SK-N-SH (cell line): ENCODE data around the gene PFKFB1. TPM values are rescaled to one million over a fixed set of nuclear protein-coding genes. Genes with fewer than 3 reads are reported as not detected.
A peak's percentile ranks its signal among the peaks of the same experiment; 100 is the strongest.

Experiments
- CTCF ChIA-PET: fragments of 300-600, 350-600 bp; formaldehyde crosslinking; extraction: SDS; loops from one replicate; lab custom pipeline; 2021; lab: Yijun Ruan, JAX
- POLR2A ChIA-PET: fragments of 350-600 bp; sonication (Branson Sonifier 250); formaldehyde crosslinking; extraction: SDS; loops from one replicate; lab custom pipeline; 2020; ENCODE audit warnings: antibody characterized with exemption, inconsistent platforms; lab: Yijun Ruan, JAX
- DNase-seq: peaks from one replicate; pipeline ENCODE4 v3.0.0; 2012
- H2AFZ ChIP-seq: fragments of 200-600 bp; sonication (generic); 2 replicates; pipeline ENCODE4 v1.8.1; 2016; ENCODE audit warnings: antibody characterized with exemption, mild to moderate bottlenecking, low read depth
- H3F3A ChIP-seq: fragments of 200-600 bp; sonication (generic); replicated peaks from 2 replicates; pipeline ENCODE3; 2016; ENCODE audit warnings: antibody characterized with exemption, mild to moderate bottlenecking; ENCODE audit not compliant: insufficient read depth
- H3K27ac ChIP-seq, 2 experiments: fragments of 200-500 bp in 1 of 2; fragments of 200-600 bp in 1 of 2; sonication (Bioruptor generic) in 1 of 2; sonication (generic), shearing (Covaris generic) in 1 of 2; 2 replicates each; pipeline versions ENCODE4 v1.5.1 to v1.6.1; 2014 to 2016; ENCODE audit warnings: low read depth in 2 of 2, inconsistent platforms in 1 of 2, low read length in 1 of 2, mild to moderate bottlenecking in 1 of 2, mixed read lengths in 1 of 2
- H3K27me3 ChIP-seq: fragments of 200-600 bp; sonication (generic), shearing (Covaris generic); 2 replicates; pipeline ENCODE4 v1.6.1; 2016; ENCODE audit warnings: mixed run types; ENCODE audit not compliant: insufficient read depth
- H3K36me3 ChIP-seq, 2 experiments: fragments of 200-500 bp in 1 of 2; fragments of 200-600 bp in 1 of 2; sonication (Bioruptor generic) in 1 of 2; sonication (generic) in 1 of 2; replicated peaks in 1 of 2; 2 replicates each; pipeline versions ENCODE3 to v1.5.1; 2014 to 2016; ENCODE audit warnings: low read length in 1 of 2, mild to moderate bottlenecking in 1 of 2; ENCODE audit not compliant: insufficient read depth in 2 of 2, control insufficient read depth in 1 of 2
- H3K4me1 ChIP-seq, 2 experiments: fragments of 200-500 bp in 1 of 2; fragments of 200-600 bp in 1 of 2; sonication (Bioruptor generic) in 1 of 2; sonication (generic), shearing (Covaris generic) in 1 of 2; 2 replicates each; pipeline versions ENCODE4 v1.5.1 to v1.6.1; 2014 to 2016; ENCODE audit warnings: low read depth in 1 of 2, low read length in 1 of 2, mixed run types in 1 of 2; ENCODE audit not compliant: insufficient read depth in 2 of 2, control insufficient read depth in 1 of 2
- H3K4me2 ChIP-seq: fragments of 200-600 bp; sonication (generic), shearing (Covaris generic); 2 replicates; pipeline ENCODE4 v1.6.1; 2017; ENCODE audit warnings: mixed run types
- H3K4me3 ChIP-seq, 2 experiments: fragments of 200-500 bp in 1 of 2; fragments of 200-600 bp in 1 of 2; sonication (Bioruptor generic) in 1 of 2; sonication (generic), shearing (Covaris generic) in 1 of 2; 2 replicates each; pipeline versions ENCODE4 v1.5.1 to v1.8.1; 2014 to 2016; ENCODE audit warnings: low read depth in 2 of 2, inconsistent platforms in 1 of 2, low read length in 1 of 2, mild to moderate bottlenecking in 1 of 2, mixed read lengths in 1 of 2, moderate library complexity in 1 of 2
- H3K79me2 ChIP-seq: fragments of 200-600 bp; sonication (generic); 2 replicates; pipeline ENCODE4 v1.8.1; 2017; ENCODE audit warnings: mild to moderate bottlenecking; ENCODE audit not compliant: insufficient read depth
- H3K9ac ChIP-seq: fragments of 200-600 bp; sonication (generic); 2 replicates; pipeline ENCODE4 v1.6.1; 2017; ENCODE audit warnings: mixed run types
- H3K9me2 ChIP-seq: fragments of 200-600 bp; sonication (generic); 2 replicates; pipeline ENCODE4 v1.6.1; 2017; ENCODE audit warnings: mixed run types
- H3K9me3 ChIP-seq: fragments of 200-600 bp; sonication (generic); 2 replicates; pipeline ENCODE4 v1.6.1; 2017; ENCODE audit warnings: mixed run types, mild to moderate bottlenecking, moderate library complexity
- H4K20me1 ChIP-seq: fragments of 200-600 bp; sonication (generic); 2 replicates; pipeline ENCODE4 v1.6.1; 2017; ENCODE audit warnings: mild to moderate bottlenecking, mixed run types; ENCODE audit not compliant: insufficient read depth
- ELF1 ChIP-seq: IDR thresholded peaks from 2 replicates; pipeline ENCODE4 v1.4.0; 2012
- EP300 ChIP-seq, 2 experiments: IDR thresholded peaks; 2 replicates each; pipeline versions ENCODE4 v1.4.0 to v1.6.1; 2012; ENCODE audit warnings: borderline replicate concordance in 1 of 2, low read depth in 1 of 2, low read length in 1 of 2
- EZH2phosphoT487 ChIP-seq: fragments of 200-600 bp; sonication (generic); IDR thresholded peaks from 2 replicates; pipeline ENCODE4 v1.6.1; 2017; ENCODE audit warnings: low read depth, mixed run types, mild to moderate bottlenecking, antibody characterized with exemption, moderate library complexity, borderline replicate concordance
- FOSL2 ChIP-seq: IDR thresholded peaks from 2 replicates; pipeline ENCODE4 v1.4.0; 2012; ENCODE audit warnings: low read depth, mild to moderate bottlenecking, moderate library complexity, borderline replicate concordance
- FOXJ3 ChIP-seq: sonication (generic); formaldehyde crosslinking; IDR thresholded peaks from 2 replicates; pipeline ENCODE4 v1.5.1; 2020; ENCODE audit warnings: mild to moderate bottlenecking, missing genetic modification reagents
- GABPA ChIP-seq: IDR thresholded peaks from 2 replicates; pipeline ENCODE4 v1.4.0; 2012; ENCODE audit warnings: low read depth, mild to moderate bottlenecking
- GATA2 ChIP-seq: sonication (generic); formaldehyde crosslinking; IDR thresholded peaks from 2 replicates; pipeline ENCODE4 v1.5.0; 2020; ENCODE audit warnings: mild to moderate bottlenecking, missing genetic modification reagents
- MEF2A ChIP-seq: IDR thresholded peaks from 2 replicates; pipeline ENCODE4 v1.4.0; 2012; ENCODE audit warnings: low read depth, borderline replicate concordance
- MXI1 ChIP-seq: IDR thresholded peaks from 2 replicates; pipeline ENCODE4 v1.6.1; 2012; ENCODE audit warnings: mild to moderate bottlenecking, low read depth, low read length, improper control_type of control experiment
- NRF1 ChIP-seq: IDR thresholded peaks from 2 replicates; pipeline ENCODE4 v1.6.1; 2012; ENCODE audit warnings: low read depth, mild to moderate bottlenecking, low read length
- POLR2AphosphoS5 ChIP-seq: IDR thresholded peaks from 2 replicates; pipeline ENCODE4 v1.6.1; 2012; ENCODE audit warnings: low read depth, low read length
- RCOR1 ChIP-seq: fragments of 150-350 bp; IDR thresholded peaks from 2 replicates; pipeline ENCODE4 v1.6.1; 2017; ENCODE audit warnings: antibody characterized with exemption, low read length
- RXRA ChIP-seq: IDR thresholded peaks from 2 replicates; pipeline ENCODE4 v1.4.0; 2012; ENCODE audit warnings: low read depth, mild to moderate bottlenecking, borderline replicate concordance
- SIN3A ChIP-seq: IDR thresholded peaks from 2 replicates; pipeline ENCODE4 v1.6.1; 2012; ENCODE audit warnings: low read depth, mild to moderate bottlenecking, low read length, moderate library complexity, borderline replicate concordance
- SMC3 ChIP-seq: IDR thresholded peaks from 2 replicates; pipeline ENCODE4 v1.6.1; 2012; ENCODE audit warnings: low read depth, low read length, improper control_type of control experiment
- TAF1 ChIP-seq: IDR thresholded peaks from 2 replicates; pipeline ENCODE4 v1.6.1; 2012; ENCODE audit warnings: low read depth, mild to moderate bottlenecking, low read length, moderate library complexity, borderline replicate concordance
- TCF12 ChIP-seq: IDR thresholded peaks from 2 replicates; pipeline ENCODE4 v1.4.0; 2012
- USF1 ChIP-seq: IDR thresholded peaks from 2 replicates; pipeline ENCODE4 v1.4.0; 2012; ENCODE audit warnings: low read depth, borderline replicate concordance
- YY1 ChIP-seq: IDR thresholded peaks from 2 replicates; pipeline ENCODE4 v1.4.0; 2012; ENCODE audit warnings: low read depth, mild to moderate bottlenecking
- WGBS: methylation state at CpG from one replicate; pipeline ENCODE4 v1.1.6; 2017; ENCODE audit warnings: low lambda C conversion rate; 5-methylcytosine and 5-hydroxymethylcytosine counted together
- polyA plus RNA-seq, 3 experiments: library from polyadenylated mRNA; depleted of rRNA; stranded (reverse); fragments of >200 nt; gene quantifications; 2 replicates each; pipeline ENCODE4 v1.2.3, GENCODE V29; 2012
- TF ChIP-seq, protein P1 (sequence below): fragments of 150-350 bp; IDR thresholded peaks from 2 replicates; pipeline ENCODE4 v1.6.1; 2016; ENCODE audit warnings: mild to moderate bottlenecking, low read depth, low read length
- TF ChIP-seq, protein P2 (sequence below): fragments of 200-600 bp; sonication (generic); IDR thresholded peaks from 2 replicates; pipeline ENCODE4 v1.6.1; 2017; ENCODE audit warnings: antibody characterized with exemption, mild to moderate bottlenecking, moderate library complexity

Gene PFKFB1
- polyA plus RNA-seq, 1 of the 3 experiments (the other 2 are of a cell fraction), result 0.12 TPM

DNA sequence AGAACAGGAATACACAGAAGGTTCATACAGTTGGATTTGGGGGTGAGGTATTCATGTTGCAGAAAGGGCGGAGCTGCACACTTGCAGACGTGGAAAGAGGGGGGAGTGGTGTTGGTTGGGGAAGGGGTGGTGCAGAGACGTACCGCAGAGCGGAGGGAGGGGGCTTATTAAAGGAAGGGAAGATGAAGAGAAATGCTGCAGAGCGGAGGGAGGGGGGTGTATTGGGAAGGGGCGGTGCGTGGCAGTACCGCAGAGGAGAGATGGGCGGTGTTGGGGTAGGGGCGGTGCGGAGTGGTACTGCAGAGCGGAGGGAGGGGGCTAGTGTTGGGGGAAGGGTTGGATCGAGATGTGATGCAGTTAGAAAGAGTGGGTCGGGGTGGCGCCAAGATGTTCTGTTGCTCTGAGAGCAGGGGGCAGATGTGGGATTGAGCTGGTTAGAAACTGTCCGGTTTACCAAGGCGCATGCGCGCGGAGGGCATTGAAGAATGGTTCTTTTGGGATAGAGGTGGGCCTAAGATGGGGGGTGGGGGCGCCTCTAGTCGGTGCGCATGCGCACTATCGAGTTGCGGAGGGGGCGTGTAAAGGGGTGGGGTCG, 72.5 kb downstream of the PFKFB1 start:
- Histone ChIP-seq H3K79me2 (no peaks in the 10 kb centered on the region), H3K9me2 (no peaks in the 10 kb centered on the region), H3K4me1 (peaks cover 0 to 6% of the 10 kb centered on the region in 2 experiments; a peak in 1 of 4 replicates), H3K4me3 (peak overlapping the region; percentile 71 to 76), H3K4me2 (peak overlapping the region; percentile 64), H2AFZ (peak overlapping the region; percentile 91; the same call in 1 of the 2 replicates), H3K27me3 (no peaks in the 10 kb centered on the region)
- 16% methylated on average over 29 of the region's 29 CpGs for WGBS
- TF ChIP-seq TCF12, result no peak
- TF ChIP-seq TAF1, result no peak
- TF ChIP-seq, protein P1, sequence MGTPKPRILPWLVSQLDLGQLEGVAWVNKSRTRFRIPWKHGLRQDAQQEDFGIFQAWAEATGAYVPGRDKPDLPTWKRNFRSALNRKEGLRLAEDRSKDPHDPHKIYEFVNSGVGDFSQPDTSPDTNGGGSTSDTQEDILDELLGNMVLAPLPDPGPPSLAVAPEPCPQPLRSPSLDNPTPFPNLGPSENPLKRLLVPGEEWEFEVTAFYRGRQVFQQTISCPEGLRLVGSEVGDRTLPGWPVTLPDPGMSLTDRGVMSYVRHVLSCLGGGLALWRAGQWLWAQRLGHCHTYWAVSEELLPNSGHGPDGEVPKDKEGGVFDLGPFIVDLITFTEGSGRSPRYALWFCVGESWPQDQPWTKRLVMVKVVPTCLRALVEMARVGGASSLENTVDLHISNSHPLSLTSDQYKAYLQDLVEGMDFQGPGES, result no peak
- TF ChIP-seq MXI1, result 0 out of 2 replicates have a peak, but pooled peaks have one; percentile 34
- TF ChIP-seq YY1, result no peak
- peak; percentile 79 for TF ChIP-seq NRF1
- no peak for TF ChIP-seq EZH2phosphoT487
- TF ChIP-seq GATA2 (CRISPR knock-in tag), result no peak
- TF ChIP-seq, all 33 proteins: peak for 2
- POLR2A ChIA-PET, result interaction anchor here (1.0 to 2.4 kb wide), 4 partner anchors 79 to 282 kb away, joined by 3 to 12 read pairs (median 6); partner anchors contain the start of gene APEX2
- no peaks in the 10 kb centered on the region for H3K9me3 ChIP-seq
- no peaks in the 10 kb centered on the region for H4K20me1 ChIP-seq
- peak overlapping the region in 1 of 2 experiments; percentile 86; a peak in 2 of 4 replicates for H3K27ac ChIP-seq
- peak; percentile 83 for DNase-seq
- CTCF ChIA-PET, result interaction anchor here (0.6 to 0.8 kb wide), 2 partner anchors 29 to 282 kb away, joined by 3 read pairs; no protein-coding TSS in a partner anchor
- peaks cover 0 to 16% of the 10 kb centered on the region in 2 experiments for H3K36me3 ChIP-seq
- H3K9ac ChIP-seq, result peak overlapping the region; percentile 65
- H3F3A ChIP-seq, result no peaks in the 10 kb centered on the region

GRCh38 chrX:54920610-54921426, 73.2 kb downstream of the PFKFB1 start, which contains the start of gene TRO:
Gene TRO (plus strand): TSS chrX:54920824. CDS start chrX:54922247, 1,423 bp downstream.
- CTCF ChIA-PET, result interaction anchor here (0.6 to 1.4 kb wide), 2 partner anchors 20 to 29 kb away, joined by 3 to 5 read pairs; no protein-coding TSS in a partner anchor
- TF ChIP-seq ELF1 (no peak), SIN3A (no peak), RXRA (no peak), MEF2A (no peak), POLR2AphosphoS5 (peak; percentile 57), YY1 (no peak), GABPA (peak; percentile 65), EP300 (IDR thresholded peaks at IDR 0.05; ENCODE audit: borderline replicate concordance in 1 of 2, low read depth in 1 of 2, low read length in 1 of 2) (no peak), NRF1 (no peak), GATA2 (CRISPR knock-in tag) (no peak), TCF12 (no peak), FOXJ3 (CRISPR knock-in tag) (no peak), FOSL2 (no peak), SMC3 (no peak), RCOR1 (no peak), USF1 (no peak), EZH2phosphoT487 (no peak)
- TF ChIP-seq, protein P2, sequence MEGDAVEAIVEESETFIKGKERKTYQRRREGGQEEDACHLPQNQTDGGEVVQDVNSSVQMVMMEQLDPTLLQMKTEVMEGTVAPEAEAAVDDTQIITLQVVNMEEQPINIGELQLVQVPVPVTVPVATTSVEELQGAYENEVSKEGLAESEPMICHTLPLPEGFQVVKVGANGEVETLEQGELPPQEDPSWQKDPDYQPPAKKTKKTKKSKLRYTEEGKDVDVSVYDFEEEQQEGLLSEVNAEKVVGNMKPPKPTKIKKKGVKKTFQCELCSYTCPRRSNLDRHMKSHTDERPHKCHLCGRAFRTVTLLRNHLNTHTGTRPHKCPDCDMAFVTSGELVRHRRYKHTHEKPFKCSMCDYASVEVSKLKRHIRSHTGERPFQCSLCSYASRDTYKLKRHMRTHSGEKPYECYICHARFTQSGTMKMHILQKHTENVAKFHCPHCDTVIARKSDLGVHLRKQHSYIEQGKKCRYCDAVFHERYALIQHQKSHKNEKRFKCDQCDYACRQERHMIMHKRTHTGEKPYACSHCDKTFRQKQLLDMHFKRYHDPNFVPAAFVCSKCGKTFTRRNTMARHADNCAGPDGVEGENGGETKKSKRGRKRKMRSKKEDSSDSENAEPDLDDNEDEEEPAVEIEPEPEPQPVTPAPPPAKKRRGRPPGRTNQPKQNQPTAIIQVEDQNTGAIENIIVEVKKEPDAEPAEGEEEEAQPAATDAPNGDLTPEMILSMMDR, result peak; percentile 24; the same call in 1 of the 2 replicates

More at GRCh38 chrX:54920610-54921426, 73.2 kb downstream of the PFKFB1 start, which contains the start of gene TRO:
- Histone ChIP-seq H3K4me2 (peak within 1 kb of the TSS; percentile 64), H3K27ac (peak within 1 kb of the TSS in 1 of 2 experiments; percentile 86; a peak in 2 of 4 replicates), H4K20me1 (no peaks in the 10 kb centered on the region), H2AFZ (peak within 1 kb of the TSS; percentile 91; the same call in 1 of the 2 replicates), H3K9me3 (no peaks in the 10 kb centered on the region), H3K36me3 (peaks cover 0 to 16% of the 10 kb centered on the region in 2 experiments), H3K9ac (peak within 1 kb of the TSS; percentile 65), H3K27me3 (no peaks in the 10 kb centered on the region), H3K9me2 (no peaks in the 10 kb centered on the region), H3K4me3 (peak within 1 kb of the TSS; percentile 71 to 76), H3F3A (no peaks in the 10 kb centered on the region), H3K79me2 (no peaks in the 10 kb centered on the region), H3K4me1 (peaks cover 0 to 6% of the 10 kb centered on the region in 2 experiments; a peak in 1 of 4 replicates)
- 3% methylated on average over 29 of the region's 29 CpGs for WGBS
- POLR2A ChIA-PET, result interaction anchor here (1.6 to 2.4 kb wide), 2 partner anchors 80 to 112 kb away, joined by 3 to 12 read pairs; partner anchors contain the start of gene APEX2
- DNase-seq, result peak; percentile 49
